Bronchial epithelial cell (primary cell): ENCODE results near the gene NLGN1. TPM values are rescaled to one million over a fixed set of nuclear protein-coding genes. Genes with fewer than 3 reads are reported as not detected.
"Not testable (repeated sequence)": the region's sequence is repeated elsewhere in the genome, so short reads cannot be mapped to it uniquely, and the experiment has no call there.

ENCODE experiments used
- DNase-seq: peaks from one replicate; pipeline ENCODE4 v3.0.0-alpha.2; 2010; ENCODE audit warnings: low read depth
- FAIRE-seq: peaks from 2 replicates; lab custom pipeline; 2011; peaks lifted over from hg19 to GRCh38; lab: Jason Lieb, UNC
- H3K27me3 ChIP-seq: 2 replicates; pipeline ENCODE4 v1.5.1; 2011; ENCODE audit warnings: low read length; ENCODE audit not compliant: control insufficient read depth, insufficient read depth
- H3K36me3 ChIP-seq: 2 replicates; pipeline ENCODE4 v1.5.1; 2011; ENCODE audit warnings: low read length; ENCODE audit not compliant: control insufficient read depth, insufficient read depth
- H3K4me3 ChIP-seq: 2 replicates; pipeline ENCODE4 v1.5.1; 2011; ENCODE audit warnings: mild to moderate bottlenecking, low read depth, low read length, control low read depth
- total RNA-seq: library from RNA; depleted of rRNA; stranded (reverse); fragments of >200 nt; gene quantifications from 2 replicates; pipeline ENCODE4 v1.2.1, GENCODE V29; 2014
- TF ChIP-seq, protein P1 (sequence below): IDR thresholded peaks from 2 replicates; pipeline ENCODE4 v1.5.1; 2011; ENCODE audit warnings: mild to moderate bottlenecking, moderate library complexity, low read length, control low read depth, inconsistent platforms; ENCODE audit not compliant: insufficient read depth, severe bottlenecking

The NLGN1 gene
- total RNA-seq, 1 donor from 2014 or later: under 0.01 TPM

DNA sequence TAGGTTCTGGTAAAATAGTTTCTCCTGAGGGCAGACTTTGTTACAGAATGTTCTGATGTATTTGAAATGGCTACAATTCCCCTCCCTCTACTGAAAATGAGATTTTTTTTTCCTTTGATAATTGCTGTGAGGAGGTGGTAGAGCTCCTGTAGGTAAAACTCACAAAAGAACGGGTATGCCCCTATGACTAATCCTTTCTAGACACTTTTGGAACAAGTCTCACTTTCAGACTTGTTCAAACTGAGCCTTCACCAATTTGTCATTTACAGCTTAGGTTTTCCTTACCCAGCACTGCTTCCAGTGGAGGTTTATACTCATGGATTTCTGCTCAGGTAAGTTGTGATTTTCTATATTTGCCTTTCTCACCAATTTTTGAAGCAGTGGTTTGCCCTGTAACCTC is 115.6 kb downstream of the NLGN1 start:
- FAIRE-seq: no peak
- Histone ChIP-seq H3K4me3 (no peak overlapping the region), H3K36me3 (no peaks in the 10 kb centered on the region), H3K27me3 (no peaks in the 10 kb centered on the region)
- peak; percentile 52 for DNase-seq
- TF ChIP-seq, protein P1, sequence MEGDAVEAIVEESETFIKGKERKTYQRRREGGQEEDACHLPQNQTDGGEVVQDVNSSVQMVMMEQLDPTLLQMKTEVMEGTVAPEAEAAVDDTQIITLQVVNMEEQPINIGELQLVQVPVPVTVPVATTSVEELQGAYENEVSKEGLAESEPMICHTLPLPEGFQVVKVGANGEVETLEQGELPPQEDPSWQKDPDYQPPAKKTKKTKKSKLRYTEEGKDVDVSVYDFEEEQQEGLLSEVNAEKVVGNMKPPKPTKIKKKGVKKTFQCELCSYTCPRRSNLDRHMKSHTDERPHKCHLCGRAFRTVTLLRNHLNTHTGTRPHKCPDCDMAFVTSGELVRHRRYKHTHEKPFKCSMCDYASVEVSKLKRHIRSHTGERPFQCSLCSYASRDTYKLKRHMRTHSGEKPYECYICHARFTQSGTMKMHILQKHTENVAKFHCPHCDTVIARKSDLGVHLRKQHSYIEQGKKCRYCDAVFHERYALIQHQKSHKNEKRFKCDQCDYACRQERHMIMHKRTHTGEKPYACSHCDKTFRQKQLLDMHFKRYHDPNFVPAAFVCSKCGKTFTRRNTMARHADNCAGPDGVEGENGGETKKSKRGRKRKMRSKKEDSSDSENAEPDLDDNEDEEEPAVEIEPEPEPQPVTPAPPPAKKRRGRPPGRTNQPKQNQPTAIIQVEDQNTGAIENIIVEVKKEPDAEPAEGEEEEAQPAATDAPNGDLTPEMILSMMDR: no peak

- FAIRE-seq (no peak), DNase-seq (peak; percentile 29)
- no peaks in the 10 kb centered on the region for H3K27me3 ChIP-seq
- TF ChIP-seq, protein P1: peak; percentile 74
- H3K36me3 ChIP-seq: no peaks in the 10 kb centered on the region
- H3K4me3 ChIP-seq: no peak overlapping the region
These were observed 131.6 kb downstream of the NLGN1 start for GRCh38 chr3:173529062-173529711.

- Histone ChIP-seq H3K36me3 (no peaks in the 10 kb centered on the region), H3K4me3 (no peak overlapping the region), H3K27me3 (no peaks in the 10 kb centered on the region)
- no peak for DNase-seq
- FAIRE-seq: no peak
- TF ChIP-seq, protein P1: no peak
These were observed 134.1 kb downstream of the NLGN1 start for GRCh38 chr3:173531602-173532001.

- no peak for FAIRE-seq
These were observed 140.9 kb downstream of the NLGN1 start for GRCh38 chr3:173538410-173538809.

GRCh38 chr3:173545590-173545989 is 148.0 kb downstream of the NLGN1 start:
- DNase-seq, H3K36me3 ChIP-seq, H3K4me3 ChIP-seq, FAIRE-seq, H3K27me3 ChIP-seq: not testable (repeated sequence)

More at GRCh38 chr3:173538410-173538809, 140.9 kb downstream of the NLGN1 start:
- Histone ChIP-seq H3K36me3 (no peaks in the 10 kb centered on the region), H3K4me3 (no peak overlapping the region), H3K27me3 (no peaks in the 10 kb centered on the region)
- DNase-seq: no peak
- TF ChIP-seq, protein P1: no peak

GRCh38 chr3:173547070-173547469 is 149.5 kb downstream of the NLGN1 start:
- no peaks in the 10 kb centered on the region for H3K27me3 ChIP-seq
- DNase-seq: no peak
- FAIRE-seq: no peak
- no peak overlapping the region for H3K4me3 ChIP-seq
- H3K36me3 ChIP-seq: no peaks in the 10 kb centered on the region
- TF ChIP-seq, protein P1: no peak
